HUDEP-2 (cell line): ENCODE data around the gene UBE2E1.

Experiments used
- DNase-seq, 76 experiments: peaks; one replicate each; lab custom pipeline; 2025; ENCODE audit not compliant: unreplicated experiment in 76 of 76; lab: John Stamatoyannopoulos, UW

UBE2E1 gene

GRCh38 chr3:23817508-23818223 lies 11.9 kb downstream of the UBE2E1 start:
- DNase-seq = no peak

GRCh38 chr3:23819599-23820360 lies 14.0 kb downstream of the UBE2E1 start:
- DNase-seq = no peak

- no peak for DNase-seq
Observed at GRCh38 chr3:23820888-23821287, 15.1 kb downstream of the UBE2E1 start.

GRCh38 chr3:23821858-23822257 lies 16.1 kb downstream of the UBE2E1 start:
- DNase-seq = no peak

GRCh38 chr3:23822559-23822958 lies 16.8 kb downstream of the UBE2E1 start:
- no peak for DNase-seq

- DNase-seq = no peak
Observed at GRCh38 chr3:23823620-23824019, 17.9 kb downstream of the UBE2E1 start.

GRCh38 chr3:23824699-23825444 lies 19.1 kb downstream of the UBE2E1 start:
- DNase-seq = no peak

- no peak for DNase-seq
Observed at GRCh38 chr3:23825802-23826201, 20.0 kb downstream of the UBE2E1 start.

- DNase-seq = peak in 2 of 76 experiments; percentile 4 to 11
Observed at GRCh38 chr3:23826382-23827064, 20.8 kb downstream of the UBE2E1 start.

- DNase-seq = no peak
Observed at GRCh38 chr3:23829242-23829934, 23.6 kb downstream of the UBE2E1 start.

- peak in 1 of 76 experiments; percentile 17 for DNase-seq
Observed at GRCh38 chr3:23830869-23831484, 25.2 kb downstream of the UBE2E1 start.

- no peak for DNase-seq
Observed at GRCh38 chr3:23831517-23832394, 26.0 kb downstream of the UBE2E1 start.

- DNase-seq = no peak
Observed at GRCh38 chr3:23832523-23832922, 26.8 kb downstream of the UBE2E1 start.

- no peak for DNase-seq
Observed at GRCh38 chr3:23834082-23834870, 28.5 kb downstream of the UBE2E1 start.

GRCh38 chr3:23835087-23835486 lies 29.3 kb downstream of the UBE2E1 start:
- DNase-seq = no peak

GRCh38 chr3:23835802-23836201 lies 30.0 kb downstream of the UBE2E1 start:
- no peak for DNase-seq

GRCh38 chr3:23836536-23837230 lies 30.9 kb downstream of the UBE2E1 start:
- DNase-seq = no peak

GRCh38 chr3:23837286-23837685 lies 31.5 kb downstream of the UBE2E1 start:
- DNase-seq = no peak
